VCaP (cell line): ENCODE results near the gene EIF6.

Source experiments
- H3K27ac ChIP-seq: fragments of 450-650 bp; 2 replicates; pipeline ENCODE4 v1.5.1; 2017
- CTCF ChIP-seq: fragments of 450-650 bp; conservative IDR thresholded peaks from 2 replicates; pipeline ENCODE4 v1.5.1; 2017; ENCODE audit warnings: mild to moderate bottlenecking, moderate library complexity

The EIF6 gene

GRCh38 chr20:35274172-35275092 is 10.1 kb downstream of the EIF6 start:
- H3K27ac ChIP-seq, result no peak overlapping the region
- no peak for TF ChIP-seq CTCF

- no peak overlapping the region for H3K27ac ChIP-seq
- no peak for TF ChIP-seq CTCF
Measured at GRCh38 chr20:35273449-35274171, 11.0 kb downstream of the EIF6 start.

GRCh38 chr20:35271904-35272303 is 12.7 kb downstream of the EIF6 start:
- no peak overlapping the region for H3K27ac ChIP-seq
- TF ChIP-seq CTCF, result no peak

- H3K27ac ChIP-seq, result no peak overlapping the region
- no peak for TF ChIP-seq CTCF
Measured at GRCh38 chr20:35271073-35271882, 13.3 kb downstream of the EIF6 start.

- peak overlapping the region; percentile 69 for H3K27ac ChIP-seq
- TF ChIP-seq CTCF, result no peak
Measured at GRCh38 chr20:35270021-35270902, 14.3 kb downstream of the EIF6 start.

- TF ChIP-seq CTCF, result peak; percentile 93
- peak overlapping the region; percentile 69 for H3K27ac ChIP-seq
Measured at GRCh38 chr20:35269055-35269781, 15.4 kb downstream of the EIF6 start.
